Gastroesophageal sphincter (tissue), 3 donors: ENCODE results near the gene ZNF672.

Experiments
- CTCF ChIP-seq, 4 experiments: fragments of 200-600 bp in 2 of 4; fragments of 450-650 bp in 2 of 4; sonication (generic) in 1 of 4; IDR thresholded peaks; one replicate each; pipeline ENCODE4 v1.5.1; 2017 to 2019; ENCODE audit warnings: antibody characterized with exemption in 4 of 4, mild to moderate bottlenecking in 2 of 4, moderate library complexity in 2 of 4
- POLR2A ChIP-seq, 2 donors: fragments of 450-650 bp; IDR thresholded peaks; one replicate each; pipeline ENCODE4 v1.6.1; 2017; ENCODE audit warnings: antibody characterized with exemption in 2 of 2, mild to moderate bottlenecking in 2 of 2, moderate library complexity in 1 of 2

- TF ChIP-seq CTCF (IDR thresholded peaks at IDR 0.05): no peak
- TF ChIP-seq POLR2A (IDR thresholded peaks at IDR 0.05): no peak
Observed at GRCh38 chr1:248813546-248813945, 24.5 kb upstream of the ZNF672 start.
